Hematopoietic multipotent progenitor cell treated with erythropoietin and hydrocortisone succinate and interleukin-3 and kit ligand, for 4 days (in vitro differentiated cells): ENCODE measurements around the gene SDF4.

Source experiments
- DNase-seq: peaks from one replicate; pipeline ENCODE4 v3.0.0-alpha.2; 2015

SDF4 gene

DNA sequence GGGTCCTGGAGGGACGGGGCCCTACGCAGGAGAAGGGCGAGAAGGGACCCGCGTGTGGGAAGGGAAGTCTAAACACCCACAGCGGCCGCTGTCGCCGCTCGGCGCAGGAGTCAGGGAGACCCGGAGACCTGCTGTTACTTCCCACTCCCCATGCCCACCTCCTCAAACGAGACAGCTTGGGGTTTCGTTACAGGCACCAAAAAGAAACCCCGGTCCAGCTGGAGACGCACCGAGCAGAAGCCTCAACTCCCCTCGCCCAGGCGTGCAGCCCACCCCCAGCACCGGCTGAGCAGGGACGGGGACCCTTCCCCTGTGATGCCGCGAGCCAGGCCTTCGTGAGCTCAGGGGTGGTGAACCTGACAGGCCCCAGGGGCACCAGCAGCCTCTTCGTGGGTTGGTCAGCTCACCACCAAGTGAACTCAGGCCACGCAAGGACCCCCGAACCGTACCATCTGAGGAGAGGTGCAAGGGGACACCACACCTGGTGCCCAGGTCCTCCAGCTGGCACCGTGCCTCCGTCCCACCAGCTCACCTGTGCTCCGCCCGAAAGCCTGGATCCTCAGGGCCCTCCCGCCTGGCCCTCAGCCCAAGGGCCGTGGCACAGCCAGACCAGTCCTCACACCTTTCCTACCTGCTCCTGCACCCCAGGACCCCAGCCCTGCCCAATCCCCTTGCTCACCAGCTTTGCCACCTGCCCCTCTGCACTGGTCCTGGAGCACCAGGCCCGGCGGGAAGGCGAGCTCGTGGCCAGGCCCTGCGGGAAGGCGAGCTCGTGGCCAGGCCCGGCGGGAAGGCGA, 5.0 kb downstream of the SDF4 start:
- no peak for DNase-seq

DNA sequence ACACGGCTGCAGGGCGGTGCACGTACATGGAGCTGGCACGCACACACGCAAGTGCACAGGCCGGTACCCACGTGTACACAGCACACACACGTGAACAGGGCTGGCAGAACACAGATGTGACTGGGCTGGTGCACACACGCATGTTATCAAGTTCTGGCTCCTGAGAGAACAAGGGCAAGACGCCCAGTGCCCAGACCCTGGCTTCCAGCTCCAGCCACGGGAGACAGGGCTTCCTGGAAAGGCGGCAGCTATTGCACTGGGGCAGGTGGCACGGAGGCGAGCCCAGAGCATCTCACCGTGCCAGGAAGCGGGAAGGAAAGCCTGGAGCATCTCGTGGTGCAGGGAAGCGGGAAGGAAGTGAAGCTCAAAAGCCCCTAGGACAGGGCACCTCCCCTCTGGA, 5.9 kb downstream of the SDF4 start:
- no peak for DNase-seq

DNA sequence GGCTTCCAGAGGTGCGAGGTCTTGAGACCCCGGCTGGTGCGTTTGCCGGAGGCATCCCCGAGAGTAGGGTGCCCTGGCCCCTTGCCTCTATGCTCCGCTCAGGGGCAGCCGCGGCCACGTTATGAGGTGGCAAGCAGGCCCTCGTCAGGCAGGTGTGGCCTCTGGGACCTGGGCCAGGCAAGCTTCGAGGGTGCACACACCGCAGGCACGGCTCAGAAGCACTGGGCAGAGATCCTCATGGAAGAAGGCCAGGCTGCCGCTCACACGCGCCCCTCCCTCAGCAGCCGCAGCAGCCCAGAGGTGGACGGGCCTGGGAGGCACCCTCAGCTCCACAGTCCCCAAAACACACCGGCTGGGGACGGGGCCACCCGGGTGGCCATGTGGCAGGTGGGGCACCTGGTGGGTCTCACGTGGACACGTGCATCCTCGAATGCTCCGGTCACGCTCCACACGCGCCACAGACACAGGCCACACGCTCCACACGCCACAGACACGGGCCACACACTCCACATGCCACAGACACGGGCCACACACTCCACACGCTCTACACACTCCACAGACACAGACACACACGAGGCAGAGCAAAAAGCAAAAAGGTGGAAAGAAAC, 6.5 kb downstream of the SDF4 start:
- no peak for DNase-seq

DNA sequence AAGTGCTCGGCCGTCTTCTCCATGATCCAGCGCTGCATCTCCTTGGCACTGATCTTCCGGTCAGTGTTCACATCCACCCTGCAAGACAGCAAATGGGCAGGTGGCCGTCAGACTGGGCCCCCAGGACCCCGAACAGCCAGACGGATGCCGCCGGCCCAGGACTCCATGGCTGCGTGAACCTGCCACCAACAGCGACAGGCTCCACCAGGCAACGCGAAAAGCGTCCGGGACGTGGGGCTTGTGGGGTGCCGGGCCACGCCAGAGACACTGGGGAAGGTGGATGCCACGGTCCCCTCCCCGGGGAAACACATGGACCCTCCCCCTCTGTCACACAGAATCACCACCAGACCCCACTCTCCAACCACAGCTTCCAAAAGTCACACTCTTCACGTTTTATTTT, 7.9 kb downstream of the SDF4 start:
- no peak for DNase-seq

- DNase-seq, result no peak
Observed at GRCh38 chr1:1223321-1223720, 8.5 kb downstream of the SDF4 start.

GRCh38 chr1:1222575-1223225, 9.1 kb downstream of the SDF4 start:
- DNase-seq, result no peak

GRCh38 chr1:1221887-1222574, 9.8 kb downstream of the SDF4 start:
- no peak for DNase-seq

DNA sequence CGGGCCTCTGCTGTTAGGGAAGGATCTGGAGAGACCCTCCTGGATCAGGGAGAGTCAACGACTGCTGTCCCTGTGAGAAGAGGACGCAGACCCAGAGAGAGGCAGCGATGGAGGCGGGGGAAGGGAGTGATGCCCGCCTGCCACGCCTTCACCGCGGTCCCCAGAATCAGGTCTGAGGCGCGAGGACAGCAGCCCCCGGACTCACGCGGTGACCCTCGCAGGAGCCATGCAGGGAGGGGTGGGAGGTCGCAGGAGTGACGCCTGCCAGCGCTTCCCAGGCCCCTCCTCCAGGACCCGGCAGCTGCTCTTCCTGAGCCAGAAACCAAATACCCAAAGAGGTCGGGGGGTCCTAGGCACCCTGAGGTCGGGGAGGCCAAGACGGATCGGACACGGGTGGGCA, 11.6 kb downstream of the SDF4 start:
- no peak for DNase-seq

DNA sequence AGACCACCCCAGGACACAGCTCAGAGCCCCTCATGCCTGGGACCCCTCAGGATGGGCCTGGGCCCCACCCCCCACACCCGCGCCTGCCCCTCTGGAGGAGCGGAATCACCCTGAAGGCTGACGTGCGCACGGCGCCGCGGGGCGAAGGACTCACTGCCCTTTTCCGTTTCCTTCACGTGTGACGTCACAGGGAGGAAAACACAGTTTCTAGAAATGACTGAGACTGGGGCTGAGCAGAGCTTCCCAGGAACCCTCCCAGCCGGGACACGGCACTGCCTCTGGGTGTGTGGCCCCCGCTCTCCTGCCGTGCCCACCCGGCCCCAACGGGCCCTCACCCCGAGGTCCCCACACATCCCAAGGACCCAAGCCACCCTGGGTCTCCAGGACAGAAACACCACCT, 12.5 kb downstream of the SDF4 start:
- no peak for DNase-seq

DNA sequence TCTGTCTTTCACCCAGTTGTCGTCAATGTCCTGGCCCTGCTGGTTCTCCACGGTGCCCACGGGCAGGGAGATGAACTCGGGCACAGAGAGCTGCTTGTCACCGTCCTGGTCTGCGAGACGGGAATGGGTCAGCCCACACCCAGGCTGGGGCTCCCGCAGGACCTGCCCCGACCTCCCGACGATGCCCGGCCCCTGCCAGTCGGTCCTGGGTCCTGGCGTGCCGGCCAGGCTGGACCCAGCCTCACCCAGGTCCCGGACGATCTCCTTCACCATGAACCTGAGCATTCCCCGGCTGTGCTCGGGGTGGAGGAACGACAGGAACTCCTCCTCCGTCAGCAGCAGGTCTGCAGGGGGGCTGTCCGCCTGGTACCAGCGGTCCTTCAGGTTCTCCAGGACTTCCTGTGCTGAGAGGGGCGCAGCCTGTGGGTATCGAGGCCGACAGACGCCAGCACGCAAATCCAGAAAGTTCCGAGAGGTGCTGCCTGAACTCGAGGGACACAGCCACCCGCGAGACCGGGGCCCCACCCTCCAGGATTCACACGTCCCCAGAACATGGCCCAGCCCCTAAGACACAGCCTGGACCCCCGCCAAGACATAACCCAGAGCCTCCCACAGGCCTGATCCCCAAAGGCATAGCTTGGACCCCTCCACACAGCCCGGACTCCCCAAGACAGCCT, 13.1 kb downstream of the SDF4 start:
- DNase-seq, result no peak

- no peak for DNase-seq
Observed at GRCh38 chr1:1217621-1218523, 13.9 kb downstream of the SDF4 start.

- no peak for DNase-seq
Observed at GRCh38 chr1:1216770-1217620, 14.8 kb downstream of the SDF4 start.

DNA sequence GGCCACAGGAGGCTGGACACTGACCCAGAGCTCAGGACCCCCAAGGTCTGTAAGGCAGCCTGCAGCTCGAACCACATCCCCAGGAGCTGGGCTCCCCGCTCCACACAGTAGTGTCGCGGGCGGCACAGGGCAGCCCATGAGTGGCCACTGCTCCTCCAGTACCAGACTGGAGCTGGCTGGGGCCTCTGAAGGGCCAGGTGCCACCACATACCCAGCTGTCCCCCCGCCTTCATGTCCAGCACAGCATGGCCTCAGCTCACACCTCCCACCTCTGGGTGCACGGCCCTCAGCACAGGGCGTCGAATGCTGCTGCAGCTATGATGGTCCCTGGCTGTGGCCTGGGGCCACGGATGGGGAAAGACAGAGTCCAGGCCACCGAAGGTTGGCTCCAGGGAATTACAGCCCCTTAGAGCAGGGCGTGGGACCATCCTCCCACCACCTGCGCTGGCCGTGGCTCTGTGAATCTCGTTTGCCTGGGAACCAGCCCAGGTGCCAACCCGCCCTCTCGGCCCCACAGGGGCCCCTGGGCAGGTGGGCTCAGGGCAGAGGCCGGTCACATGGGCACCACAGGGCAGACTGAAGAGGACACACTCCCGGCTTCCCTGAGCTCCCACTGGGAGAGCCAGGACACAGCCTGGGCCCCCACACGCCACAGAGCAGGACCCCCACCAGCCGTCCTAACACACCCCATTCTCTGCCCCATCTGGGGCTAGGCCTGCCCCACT, 15.8 kb downstream of the SDF4 start:
- DNase-seq, result no peak

DNA sequence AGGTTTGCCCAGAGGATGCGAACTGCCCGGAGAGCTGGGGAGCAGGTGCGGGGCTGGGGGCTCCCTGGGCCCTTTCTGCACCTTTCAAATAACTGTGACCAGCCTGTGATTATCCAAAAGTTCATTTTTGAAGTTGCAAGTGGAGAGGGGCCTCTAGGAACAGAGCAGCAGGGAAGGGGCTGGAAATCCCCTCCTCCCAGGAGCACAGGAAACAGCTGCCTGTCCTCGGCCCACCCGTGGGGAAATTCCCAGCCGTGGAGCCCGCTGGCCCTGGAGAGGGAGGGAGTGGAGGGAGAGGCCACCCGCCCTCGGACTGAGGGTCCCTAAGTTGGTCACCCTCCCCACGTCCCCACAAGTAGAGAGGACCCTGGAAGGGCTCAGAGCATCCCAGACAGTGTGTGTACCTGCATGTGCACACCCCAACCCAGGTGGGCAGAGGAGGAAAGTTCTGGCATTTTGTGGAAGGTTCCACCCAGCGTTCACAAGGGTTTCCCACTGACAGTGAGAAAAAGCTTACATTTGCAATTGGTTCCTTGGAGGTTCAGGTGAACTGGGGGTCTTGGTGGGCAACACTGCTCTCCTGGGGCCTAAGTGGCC, 16.6 kb downstream of the SDF4 start:
- DNase-seq, result no peak

DNA sequence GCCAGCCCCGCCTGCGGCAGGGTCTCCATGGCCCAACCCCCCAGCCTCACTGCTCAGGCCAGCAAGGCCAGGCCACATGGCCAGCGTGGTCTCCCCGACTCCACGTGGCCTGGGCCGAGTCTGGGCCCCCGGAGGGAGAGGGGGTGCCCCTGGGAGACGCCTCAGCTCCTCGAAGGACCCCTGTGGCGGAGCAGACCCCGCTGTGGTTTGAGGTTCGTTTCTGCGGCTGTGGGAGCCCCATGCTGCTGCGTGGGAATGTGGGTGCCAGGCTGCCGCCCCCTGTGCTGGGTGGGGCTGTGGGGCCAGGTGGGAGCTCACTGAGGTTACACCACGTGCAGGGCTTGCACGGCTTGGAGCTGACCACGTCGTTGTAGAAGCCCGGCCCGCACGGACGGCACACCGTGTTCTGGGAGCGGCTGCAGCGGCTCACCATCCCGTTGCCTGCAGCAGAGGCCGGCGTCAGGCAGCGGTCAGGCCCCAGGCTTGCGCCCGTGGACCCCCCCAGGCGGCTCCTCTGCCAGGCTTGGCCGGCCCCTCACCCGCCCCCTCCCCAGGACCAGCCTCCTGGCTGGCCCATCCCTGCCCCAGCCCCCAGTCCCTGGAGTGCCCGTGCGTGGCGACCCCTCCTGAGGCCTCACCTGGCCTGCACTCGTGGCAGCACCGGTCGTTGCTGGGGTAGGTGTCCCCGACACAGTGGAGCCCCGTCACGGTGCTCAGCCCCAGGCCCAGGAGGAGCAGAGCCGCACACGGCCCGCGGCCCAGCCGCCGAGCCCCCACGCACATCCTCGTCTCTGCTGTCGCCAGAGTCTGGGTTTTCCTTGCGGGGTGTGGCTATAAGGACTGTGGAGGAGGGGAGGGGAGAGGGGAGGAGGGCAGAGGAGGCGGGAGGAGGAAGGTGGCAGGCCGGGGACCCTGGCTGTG, 18.2 kb downstream of the SDF4 start, which contains the start of gene TNFRSF4:
TSS of gene TNFRSF4 (minus strand) at position 809 of the 921 bp plus-strand sequence. CDS start at position 783, 26 bp downstream.
- DNase-seq, result no peak

DNA sequence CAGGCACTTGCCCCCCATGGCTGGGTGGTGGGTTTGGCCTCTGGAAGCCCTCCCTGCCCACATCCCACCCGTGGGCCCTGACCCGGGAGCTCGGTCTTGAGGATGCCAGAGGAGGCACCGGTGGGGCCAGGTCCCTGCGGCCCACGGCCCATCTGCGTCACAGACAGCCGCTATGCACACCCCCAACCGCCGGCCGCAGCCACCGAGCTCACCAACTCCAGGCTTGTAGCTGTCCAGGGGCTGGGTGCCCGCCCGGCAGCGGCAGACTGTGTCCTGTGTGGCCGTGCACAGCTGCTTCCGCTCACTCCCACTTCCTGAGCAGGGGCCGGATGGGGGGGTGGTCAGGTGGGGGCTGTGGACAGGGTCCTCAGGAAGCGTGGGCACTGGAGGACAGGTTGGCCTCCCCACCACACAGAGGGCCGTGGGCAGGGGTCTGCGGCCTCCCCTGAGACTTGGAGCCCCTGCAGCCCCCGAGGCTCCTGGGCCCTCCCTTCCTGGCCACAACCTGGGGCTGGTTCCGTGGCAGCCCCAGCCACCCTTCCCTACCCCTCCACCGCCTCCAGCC, 18.9 kb downstream of the SDF4 start:
- peak; percentile 82 for DNase-seq

GRCh38 chr1:1211541-1212441, 20.0 kb downstream of the SDF4 start:
- DNase-seq, result no peak
